ENCODE data around the gene CACNA1E. TPM values are rescaled to one million over a fixed set of nuclear protein-coding genes. Genes with fewer than 3 reads are reported as not detected.

The CACNA1E gene
- total and polyA plus RNA-seq, 2 of the 4 experiments (the other 2 are of a cell fraction): not detected

- no TSS peak for BruUV-seq (replicated peaks)
- H3K4me3 ChIP-seq (ENCODE audit: insufficient read depth, low read depth, low read length): no peak overlapping the region
- TF ChIP-seq MAZ (IDR thresholded peaks at IDR 0.05; ENCODE audit: borderline replicate concordance, low read depth, low read length): no peak
- TF ChIP-seq RFX5 (IDR thresholded peaks at IDR 0.05; ENCODE audit: low read depth, low read length): no peak
- TF ChIP-seq SMC3 (IDR thresholded peaks at IDR 0.05; ENCODE audit: low read depth, low read length): no peak
- TF ChIP-seq RCOR1 (IDR thresholded peaks at IDR 0.05; ENCODE audit: insufficient replicate concordance, low read length): no peak
- no peak for TF ChIP-seq MAFK (IDR thresholded peaks at IDR 0.05; ENCODE audit: low read depth, low read length)
- ATAC-seq (ENCODE audit: low read depth) (no peak; the same call in 1 of the 2 replicates), DNase-seq (peak; percentile 0)
- H4K20me1 ChIP-seq (ENCODE audit: insufficient read depth, low read length): no peaks in the 10 kb centered on the region
- H4K5ac ChIP-seq (ENCODE audit: low read depth, low read length): no peak overlapping the region
- H3K56ac ChIP-seq (ENCODE audit: extremely low read depth, insufficient read depth, low read length): no peak overlapping the region
- no peak overlapping the region for H2BK5ac ChIP-seq (ENCODE audit: low read depth, low read length, poor library complexity, severe bottlenecking)
- H2AK5ac ChIP-seq (ENCODE audit: low read depth, low read length): no peak overlapping the region
- no peaks in the 10 kb centered on the region for H3K4me1 ChIP-seq (ENCODE audit: control insufficient read depth, insufficient read depth, low read length)
- H2AK9ac ChIP-seq (replicated peaks; ENCODE audit: low read depth, low read length, poor library complexity): no peak overlapping the region
- H2BK15ac ChIP-seq (ENCODE audit: low read depth, low read length): no peak overlapping the region
- no peaks in the 10 kb centered on the region for H3K9me3 ChIP-seq (ENCODE audit: control insufficient read depth, insufficient read depth, low read length)
- H3K27me3 ChIP-seq (ENCODE audit: control insufficient read depth, insufficient read depth, low read length): peaks cover 49% of the 10 kb centered on the region
- H2BK20ac ChIP-seq (ENCODE audit: low read depth, low read length): no peak overlapping the region
- H3K9me1 ChIP-seq (ENCODE audit: insufficient read depth, low read length): no peaks in the 10 kb centered on the region
- WGBS, 2 experiments (ENCODE audit: extremely low coverage in 2 of 2, insufficient read length in 1 of 2): 2% methylated on average over 16 of the region's 62 CpGs; no CpG with 5 or more reads in 1 of the 2 experiments
- H3K4ac ChIP-seq (ENCODE audit: low read depth, low read length): no peak overlapping the region
- no peak overlapping the region for H3K18ac ChIP-seq (ENCODE audit: low read depth, low read length)
- CTCF ChIA-PET: no interaction called here
- no peak overlapping the region for H4K91ac ChIP-seq (ENCODE audit: insufficient read depth, low read depth, low read length)
- POLR2A ChIA-PET (ENCODE audit: unreplicated experiment): no interaction called here
- in situ Hi-C loops (cut with MboI; ENCODE audit: low sequenced_read_pairs): no loop called here
- intact Hi-C loops (cut with micrococcal nuclease): no loop called here
- no peak overlapping the region for H3K9ac ChIP-seq (ENCODE audit: low read depth, low read length)
- H4K8ac ChIP-seq (ENCODE audit: low read depth in 2 of 2, low read length in 2 of 2): no peak overlapping the region
- peak overlapping the region; percentile 69 for H2AFZ ChIP-seq (replicated peaks; ENCODE audit: low read length, poor library complexity)
- no peak overlapping the region for H2BK120ac ChIP-seq (ENCODE audit: low read depth, low read length)
- no peaks in the 10 kb centered on the region for H3K36me3 ChIP-seq (ENCODE audit: control insufficient read depth, insufficient read depth, low read length)
- H3K14ac ChIP-seq (replicated peaks; ENCODE audit: low read depth, low read length): no peak overlapping the region
- no peak overlapping the region for H3K27ac ChIP-seq (ENCODE audit: insufficient read depth, low read length)
- H3K79me1 ChIP-seq (ENCODE audit: low read depth in 1 of 2, low read length in 2 of 2): no peaks in the 10 kb centered on the region
- no peak overlapping the region for H3K23ac ChIP-seq (ENCODE audit: low read depth, low read length)
- dilution Hi-C loops (cut with HindIII; ENCODE audit: low sequenced_read_pairs, unreplicated experiment): no loop called here
- peak overlapping the region; percentile 32; the same call in 1 of the 2 replicates for H3K4me2 ChIP-seq (ENCODE audit: low read depth, low read length)
Measured at GRCh38 chr1:181482521-181483284, 614 bp upstream of the CACNA1E start.

All from IMR-90 (cell line).